Tibial artery (tissue), 4 donors: ENCODE results near the gene TLE3.
A peak's percentile ranks its signal among the peaks of the same experiment; 100 is the strongest.

Source experiments
- DNase-seq, 2 donors: peaks; one replicate each; pipeline ENCODE4 v3.0.0-alpha.2; 2019
- H3K27ac ChIP-seq, 2 donors: fragments of 200-600 bp; sonication (generic) in 1 of 2; 1 replicate in 1 of 2; 2 replicates in 1 of 2; pipeline ENCODE4 v1.5.1; 2018 to 2019; ENCODE audit warnings: mild to moderate bottlenecking in 1 of 2
- H3K27me3 ChIP-seq, 2 donors: fragments of 200-600 bp; sonication (generic) in 1 of 2; one replicate each; pipeline versions ENCODE4 v1.5.1 to v1.6.0; 2016 to 2019
- H3K36me3 ChIP-seq, 3 donors: fragments of 200-600 bp; sonication (generic) in 2 of 3; one replicate each; pipeline ENCODE4 v1.5.1; 2016 to 2019; ENCODE audit warnings: mild to moderate bottlenecking in 2 of 3
- H3K4me1 ChIP-seq, 4 donors: fragments of 200-600 bp; sonication (generic) in 2 of 4; 1 replicate in 3 of 4; 2 replicates in 1 of 4; pipeline ENCODE4 v1.5.1; 2016 to 2019
- H3K4me3 ChIP-seq, 2 donors: fragments of 200-600 bp; sonication (generic) in 1 of 2; 1 replicate in 1 of 2; 2 replicates in 1 of 2; pipeline ENCODE4 v1.5.1; 2018 to 2019; ENCODE audit warnings: mild to moderate bottlenecking in 2 of 2
- H3K9me3 ChIP-seq, 3 donors: fragments of 200-600 bp; sonication (generic) in 1 of 3; one replicate each; pipeline ENCODE4 v1.5.1; 2016 to 2019
- intact Hi-C: fragments of 100-400 bp; cut with DNase I; formaldehyde crosslinking; loops from one replicate; pipeline ENCODE4 v1.15.0; 2023; ENCODE audit warnings: low total_unique reads
- TF ChIP-seq, protein P1 (sequence below), 2 experiments: fragments of 200-600 bp in 1 of 2; fragments of 450-650 bp in 1 of 2; IDR thresholded peaks; one replicate each; pipeline ENCODE4 v1.5.1; 2017 to 2019; ENCODE audit warnings: antibody characterized with exemption in 2 of 2, mild to moderate bottlenecking in 1 of 2, moderate library complexity in 1 of 2

TLE3 gene

DNA sequence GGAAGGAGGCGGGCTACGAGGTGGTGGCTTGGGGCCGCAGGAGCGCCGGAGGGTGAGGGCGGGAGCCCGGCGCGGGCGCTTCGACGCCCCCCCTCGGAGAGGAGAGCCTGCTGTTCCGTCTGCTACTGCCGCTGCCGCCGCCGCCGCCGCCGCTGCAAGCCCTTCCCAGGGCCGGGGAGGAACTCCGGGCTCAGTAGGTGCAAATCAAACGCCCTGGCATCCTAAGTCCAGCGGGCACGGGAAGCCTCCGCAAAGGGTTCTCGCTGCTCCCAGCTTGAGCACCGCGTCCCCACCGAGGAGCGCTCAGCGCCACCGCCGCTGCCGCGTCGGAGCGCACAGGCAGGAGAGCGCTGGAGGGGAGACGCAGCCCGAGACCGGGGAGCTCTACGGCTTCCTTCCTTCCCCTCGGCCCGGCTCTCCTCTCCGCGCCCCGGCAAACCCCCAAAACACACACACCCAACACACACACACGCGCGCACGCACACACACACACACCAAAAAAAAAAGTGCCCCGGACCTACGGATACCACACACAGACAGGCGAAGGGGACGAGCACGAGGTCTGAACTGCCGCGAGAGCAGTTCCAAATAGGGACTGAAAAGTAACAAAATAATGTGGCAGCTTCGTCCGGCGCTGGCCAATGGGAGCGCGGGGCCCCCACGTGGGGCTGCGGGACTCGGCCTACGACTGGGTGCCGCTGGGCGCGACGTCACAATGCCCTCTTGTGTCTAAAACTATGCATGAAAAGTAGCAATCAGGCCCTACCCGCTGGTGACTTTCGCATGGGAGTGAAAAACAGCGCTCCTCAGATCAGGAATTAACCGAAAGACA is at the start of gene TLE3:
TLE3 (minus strand) TSS at position 597 of the 832 bp plus-strand sequence. CDS start 1,119 bp downstream, outside the sequence.
- TF ChIP-seq, protein P1, sequence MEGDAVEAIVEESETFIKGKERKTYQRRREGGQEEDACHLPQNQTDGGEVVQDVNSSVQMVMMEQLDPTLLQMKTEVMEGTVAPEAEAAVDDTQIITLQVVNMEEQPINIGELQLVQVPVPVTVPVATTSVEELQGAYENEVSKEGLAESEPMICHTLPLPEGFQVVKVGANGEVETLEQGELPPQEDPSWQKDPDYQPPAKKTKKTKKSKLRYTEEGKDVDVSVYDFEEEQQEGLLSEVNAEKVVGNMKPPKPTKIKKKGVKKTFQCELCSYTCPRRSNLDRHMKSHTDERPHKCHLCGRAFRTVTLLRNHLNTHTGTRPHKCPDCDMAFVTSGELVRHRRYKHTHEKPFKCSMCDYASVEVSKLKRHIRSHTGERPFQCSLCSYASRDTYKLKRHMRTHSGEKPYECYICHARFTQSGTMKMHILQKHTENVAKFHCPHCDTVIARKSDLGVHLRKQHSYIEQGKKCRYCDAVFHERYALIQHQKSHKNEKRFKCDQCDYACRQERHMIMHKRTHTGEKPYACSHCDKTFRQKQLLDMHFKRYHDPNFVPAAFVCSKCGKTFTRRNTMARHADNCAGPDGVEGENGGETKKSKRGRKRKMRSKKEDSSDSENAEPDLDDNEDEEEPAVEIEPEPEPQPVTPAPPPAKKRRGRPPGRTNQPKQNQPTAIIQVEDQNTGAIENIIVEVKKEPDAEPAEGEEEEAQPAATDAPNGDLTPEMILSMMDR (IDR thresholded peaks at IDR 0.05), result peak; percentile 41 to 46
- DNase-seq, result peak; percentile 100
- peak within 1 kb of the TSS; percentile 95 to 97 for H3K27ac ChIP-seq
- H3K9me3 ChIP-seq, result no peaks in the 10 kb centered on the region
- H3K27me3 ChIP-seq, result no peaks in the 10 kb centered on the region
- H3K4me3 ChIP-seq, result peak within 1 kb of the TSS; percentile 78 to 95
- intact Hi-C loops, result loop anchor here (5.0 to 10.0 kb wide), 4 partner anchors 60 to 523 kb away; no protein-coding TSS in a partner anchor
- H3K4me1 ChIP-seq, result peaks cover 4 to 64% (median 54%) of the 10 kb centered on the region in 4 donors
- H3K36me3 ChIP-seq, result peaks cover 0 to 2% (median 0%) of the 10 kb centered on the region in 3 donors

DNA sequence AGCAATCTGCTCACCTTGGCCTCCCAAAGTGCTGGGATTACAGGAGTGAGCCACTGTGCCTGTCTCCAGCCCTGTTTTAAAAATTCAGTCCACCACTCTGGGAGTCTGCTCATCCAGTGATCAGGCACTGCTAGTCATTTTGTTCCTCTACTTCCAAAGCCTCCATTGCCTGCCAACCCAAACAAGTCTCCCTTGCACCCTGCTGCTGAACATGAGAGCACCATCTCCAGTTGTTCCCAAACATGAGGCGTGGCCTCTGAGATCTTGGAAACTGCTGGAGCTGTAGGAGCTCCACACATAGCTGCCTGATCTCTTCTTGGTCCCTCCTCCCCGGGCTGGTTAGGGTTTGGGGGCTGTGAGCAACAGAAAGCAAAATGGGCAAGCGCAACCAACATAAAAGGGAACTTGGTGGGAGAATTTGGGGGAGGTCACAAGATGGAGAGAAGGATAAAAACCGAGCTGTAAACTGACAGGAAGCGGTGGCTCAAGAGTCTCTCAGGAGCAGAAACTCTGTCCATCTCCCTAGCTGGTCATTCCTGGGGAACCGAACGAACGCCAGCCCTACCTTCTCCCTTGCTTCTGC is 49.6 kb upstream of the TLE3 start:
- Histone ChIP-seq H3K4me1 (peaks cover 0 to 33% (median 10%) of the 10 kb centered on the region in 4 donors), H3K36me3 (no peaks in the 10 kb centered on the region), H3K4me3 (no peak overlapping the region), H3K9me3 (no peaks in the 10 kb centered on the region), H3K27me3 (no peaks in the 10 kb centered on the region), H3K27ac (no peak overlapping the region)
- intact Hi-C loops, result no loop called here
- TF ChIP-seq, protein P1 (IDR thresholded peaks at IDR 0.05), result no peak
- peak in 1 of 2 donors; percentile 70 for DNase-seq

DNA sequence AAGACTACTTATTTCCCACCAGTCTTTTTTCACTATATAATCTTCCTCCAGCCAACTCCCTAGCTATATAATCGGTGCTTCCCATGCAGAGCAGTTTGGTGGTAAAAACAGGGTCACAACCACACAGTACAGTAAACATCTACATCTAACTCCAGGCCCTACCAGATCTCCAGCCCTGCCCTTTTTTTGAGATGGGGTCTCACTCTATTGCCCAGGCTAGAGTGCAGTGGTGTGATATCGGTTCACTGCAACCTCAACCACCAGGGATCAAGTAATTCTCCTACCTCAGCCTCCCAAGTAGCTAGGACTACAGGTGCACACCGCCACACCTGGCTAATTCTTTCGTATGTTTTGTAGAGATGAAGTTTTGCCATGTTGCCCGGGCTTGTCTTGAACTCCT is 49.1 kb upstream of the TLE3 start:
- TF ChIP-seq, protein P1 (IDR thresholded peaks at IDR 0.05), result no peak
- H3K9me3 ChIP-seq, result no peaks in the 10 kb centered on the region
- H3K4me1 ChIP-seq, result peaks cover 0 to 28% (median 6%) of the 10 kb centered on the region in 4 donors
- H3K36me3 ChIP-seq, result no peaks in the 10 kb centered on the region
- H3K4me3 ChIP-seq, result no peak overlapping the region
- H3K27me3 ChIP-seq, result no peaks in the 10 kb centered on the region
- no peak for DNase-seq
- no peak overlapping the region for H3K27ac ChIP-seq
- intact Hi-C loops, result no loop called here

DNA sequence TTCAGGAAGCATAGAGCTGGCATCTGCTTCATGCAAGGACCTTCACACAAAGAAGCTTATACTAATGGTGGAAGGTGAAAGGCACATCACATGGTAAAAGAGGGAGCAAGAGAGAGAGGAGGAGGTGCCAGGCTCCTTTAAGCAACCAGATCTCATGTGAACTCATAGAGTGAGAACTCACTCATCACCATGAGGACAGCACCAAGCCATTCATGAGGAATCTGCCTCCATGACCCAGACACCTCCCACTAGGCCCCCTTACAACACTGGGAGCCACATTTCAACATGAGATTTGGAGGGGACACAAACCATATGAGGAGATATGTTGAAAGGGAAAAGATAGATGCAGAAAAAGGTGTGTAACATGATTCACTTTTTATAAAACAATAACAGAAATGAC is 48.4 kb upstream of the TLE3 start:
- Histone ChIP-seq H3K36me3 (no peaks in the 10 kb centered on the region), H3K4me3 (no peak overlapping the region), H3K27ac (no peak overlapping the region), H3K27me3 (no peaks in the 10 kb centered on the region), H3K4me1 (peaks cover 0 to 30% (median 8%) of the 10 kb centered on the region in 4 donors), H3K9me3 (no peaks in the 10 kb centered on the region)
- DNase-seq, result no peak
- intact Hi-C loops, result no loop called here
- TF ChIP-seq, protein P1 (IDR thresholded peaks at IDR 0.05), result no peak

DNA sequence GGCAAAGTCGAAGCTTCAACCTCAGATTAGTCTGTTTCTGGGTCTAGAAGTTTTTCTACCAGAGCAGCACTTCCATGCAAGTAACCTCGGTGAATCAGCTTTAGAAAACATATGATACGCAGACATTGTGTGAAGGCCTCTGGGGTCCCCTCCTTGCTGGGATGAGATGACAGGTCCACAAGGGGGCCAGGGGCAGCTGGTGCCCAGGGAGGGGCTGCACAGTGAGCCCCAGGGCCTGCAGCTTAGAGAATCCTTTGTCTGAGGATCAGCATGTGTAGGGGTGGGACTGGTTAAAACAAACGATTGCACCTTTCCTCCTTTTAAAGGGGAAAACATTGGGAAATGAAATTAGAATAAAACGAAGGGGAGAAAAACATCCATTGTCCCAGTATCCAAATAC is 47.5 kb upstream of the TLE3 start:
- no peaks in the 10 kb centered on the region for H3K36me3 ChIP-seq
- H3K9me3 ChIP-seq, result no peaks in the 10 kb centered on the region
- intact Hi-C loops, result no loop called here
- TF ChIP-seq, protein P1 (IDR thresholded peaks at IDR 0.05), result no peak
- peaks cover 0 to 39% (median 13%) of the 10 kb centered on the region in 4 donors for H3K4me1 ChIP-seq
- no peaks in the 10 kb centered on the region for H3K27me3 ChIP-seq
- H3K4me3 ChIP-seq, result no peak overlapping the region
- peak in 1 of 2 donors; percentile 27 for DNase-seq
- H3K27ac ChIP-seq, result no peak overlapping the region
